Mononuclear cell (primary cell): Measurements from ENCODE around the gene TMEM165. TPM values are rescaled to one million over a fixed set of nuclear protein-coding genes. Genes with fewer than 3 reads are reported as not detected.

Source experiments
- H3K27me3 ChIP-seq: 2 replicates; pipeline ENCODE4 v1.6.0; 2011; ENCODE audit warnings: low read length, control low read depth; ENCODE audit not compliant: insufficient read depth
- H3K4me1 ChIP-seq: 2 replicates; pipeline ENCODE4 v1.5.1; 2011; ENCODE audit warnings: mild to moderate bottlenecking, low read length, control low read depth; ENCODE audit not compliant: insufficient read depth
- H3K4me3 ChIP-seq: 2 replicates; pipeline ENCODE4 v1.5.1; 2011; ENCODE audit warnings: mild to moderate bottlenecking, low read length, moderate library complexity
- H3K9me3 ChIP-seq: 2 replicates; pipeline ENCODE4 v1.5.1; 2011; ENCODE audit warnings: low read depth, mild to moderate bottlenecking, control low read depth, low read length
- total RNA-seq: library from RNA; depleted of rRNA; stranded (reverse); fragments of >200 nt; gene quantifications from one replicate; pipeline ENCODE4 v1.2.3, GENCODE V29; 2012

Gene TMEM165
- total RNA-seq, 1 donor: 48.4 TPM

GRCh38 chr4:55385201-55385649, 10.5 kb upstream of the TMEM165 start:
- Histone ChIP-seq H3K4me3 (no peak overlapping the region), H3K4me1 (no peaks in the 10 kb centered on the region), H3K9me3 (no peaks in the 10 kb centered on the region), H3K27me3 (no peaks in the 10 kb centered on the region)

- Histone ChIP-seq H3K4me1 (no peaks in the 10 kb centered on the region), H3K27me3 (no peaks in the 10 kb centered on the region), H3K9me3 (no peaks in the 10 kb centered on the region), H3K4me3 (no peak overlapping the region)
Measured at GRCh38 chr4:55386073-55386472, 9.7 kb upstream of the TMEM165 start.

GRCh38 chr4:55386840-55387239, 8.9 kb upstream of the TMEM165 start:
- no peaks in the 10 kb centered on the region for H3K27me3 ChIP-seq

GRCh38 chr4:55393461-55394320, 2.1 kb upstream of the TMEM165 start:
- H3K9me3 ChIP-seq: no peaks in the 10 kb centered on the region
- no peak overlapping the region for H3K4me3 ChIP-seq
- H3K4me1 ChIP-seq: peaks cover 27% of the 10 kb centered on the region
- no peaks in the 10 kb centered on the region for H3K27me3 ChIP-seq

More at GRCh38 chr4:55386840-55387239, 8.9 kb upstream of the TMEM165 start:
- H3K4me1 ChIP-seq: no peaks in the 10 kb centered on the region
- H3K9me3 ChIP-seq: no peaks in the 10 kb centered on the region
- no peak overlapping the region for H3K4me3 ChIP-seq

GRCh38 chr4:55395218-55395528, 584 bp upstream of the TMEM165 start:
- peak overlapping the region; percentile 93 for H3K4me3 ChIP-seq
- no peaks in the 10 kb centered on the region for H3K9me3 ChIP-seq
- no peaks in the 10 kb centered on the region for H3K27me3 ChIP-seq
- H3K4me1 ChIP-seq: peaks cover 39% of the 10 kb centered on the region

- peak overlapping the region; percentile 93 for H3K4me3 ChIP-seq
- H3K27me3 ChIP-seq: no peaks in the 10 kb centered on the region
- peaks cover 39% of the 10 kb centered on the region for H3K4me1 ChIP-seq
- no peaks in the 10 kb centered on the region for H3K9me3 ChIP-seq
Measured at GRCh38 chr4:55396308-55397125, 760 bp downstream of the TMEM165 start.

- H3K4me3 ChIP-seq: peak overlapping the region; percentile 93
Measured at GRCh38 chr4:55397126-55397436, 1.3 kb downstream of the TMEM165 start.

GRCh38 chr4:55397520-55398321, 2.0 kb downstream of the TMEM165 start:
- peaks cover 39% of the 10 kb centered on the region for H3K4me1 ChIP-seq
- H3K4me3 ChIP-seq: peak overlapping the region; percentile 93

More at GRCh38 chr4:55397126-55397436, 1.3 kb downstream of the TMEM165 start:
- Histone ChIP-seq H3K4me1 (peaks cover 39% of the 10 kb centered on the region), H3K9me3 (no peaks in the 10 kb centered on the region), H3K27me3 (no peaks in the 10 kb centered on the region)

GRCh38 chr4:55398461-55398860, 2.7 kb downstream of the TMEM165 start:
- Histone ChIP-seq H3K4me3 (peak overlapping the region; percentile 93), H3K9me3 (no peaks in the 10 kb centered on the region), H3K4me1 (peaks cover 39% of the 10 kb centered on the region), H3K27me3 (no peaks in the 10 kb centered on the region)

More at GRCh38 chr4:55397520-55398321, 2.0 kb downstream of the TMEM165 start:
- no peaks in the 10 kb centered on the region for H3K27me3 ChIP-seq
- no peaks in the 10 kb centered on the region for H3K9me3 ChIP-seq

- H3K27me3 ChIP-seq: no peaks in the 10 kb centered on the region
- H3K9me3 ChIP-seq: no peaks in the 10 kb centered on the region
- H3K4me3 ChIP-seq: no peak overlapping the region
- H3K4me1 ChIP-seq: peaks cover 39% of the 10 kb centered on the region
Measured at GRCh38 chr4:55398966-55399365, 3.2 kb downstream of the TMEM165 start.

GRCh38 chr4:55399581-55399980, 3.8 kb downstream of the TMEM165 start:
- Histone ChIP-seq H3K4me1 (peaks cover 42% of the 10 kb centered on the region), H3K9me3 (no peaks in the 10 kb centered on the region), H3K4me3 (no peak overlapping the region), H3K27me3 (no peaks in the 10 kb centered on the region)

GRCh38 chr4:55405073-55405472, 9.3 kb downstream of the TMEM165 start:
- Histone ChIP-seq H3K27me3 (no peaks in the 10 kb centered on the region), H3K4me1 (peaks cover 16% of the 10 kb centered on the region), H3K9me3 (no peaks in the 10 kb centered on the region), H3K4me3 (no peak overlapping the region)

GRCh38 chr4:55406545-55406944, 10.8 kb downstream of the TMEM165 start:
- H3K4me3 ChIP-seq: no peak overlapping the region
- H3K9me3 ChIP-seq: no peaks in the 10 kb centered on the region
- no peaks in the 10 kb centered on the region for H3K27me3 ChIP-seq
- peaks cover 16% of the 10 kb centered on the region for H3K4me1 ChIP-seq

- Histone ChIP-seq H3K9me3 (no peaks in the 10 kb centered on the region), H3K4me3 (no peak overlapping the region), H3K27me3 (no peaks in the 10 kb centered on the region), H3K4me1 (peaks cover 16% of the 10 kb centered on the region)
Measured at GRCh38 chr4:55407119-55407518, 11.4 kb downstream of the TMEM165 start.

- H3K27me3 ChIP-seq: no peaks in the 10 kb centered on the region
- peaks cover 16% of the 10 kb centered on the region for H3K4me1 ChIP-seq
- H3K4me3 ChIP-seq: no peak overlapping the region
- no peaks in the 10 kb centered on the region for H3K9me3 ChIP-seq
Measured at GRCh38 chr4:55407764-55408163, 12.0 kb downstream of the TMEM165 start.
